Stimulated activated CD8-positive, alpha-beta memory T cell treated with anti-CD3 and anti-CD28 coated beads, Interleukin-4, amount 100 ng/mL, for 48 hours (primary cell): ENCODE measurements around the gene FREY1.

Experiments
- DNase-seq: peaks from one replicate; pipeline ENCODE4 v3.0.0-alpha.2; 2020

FREY1 gene

DNA sequence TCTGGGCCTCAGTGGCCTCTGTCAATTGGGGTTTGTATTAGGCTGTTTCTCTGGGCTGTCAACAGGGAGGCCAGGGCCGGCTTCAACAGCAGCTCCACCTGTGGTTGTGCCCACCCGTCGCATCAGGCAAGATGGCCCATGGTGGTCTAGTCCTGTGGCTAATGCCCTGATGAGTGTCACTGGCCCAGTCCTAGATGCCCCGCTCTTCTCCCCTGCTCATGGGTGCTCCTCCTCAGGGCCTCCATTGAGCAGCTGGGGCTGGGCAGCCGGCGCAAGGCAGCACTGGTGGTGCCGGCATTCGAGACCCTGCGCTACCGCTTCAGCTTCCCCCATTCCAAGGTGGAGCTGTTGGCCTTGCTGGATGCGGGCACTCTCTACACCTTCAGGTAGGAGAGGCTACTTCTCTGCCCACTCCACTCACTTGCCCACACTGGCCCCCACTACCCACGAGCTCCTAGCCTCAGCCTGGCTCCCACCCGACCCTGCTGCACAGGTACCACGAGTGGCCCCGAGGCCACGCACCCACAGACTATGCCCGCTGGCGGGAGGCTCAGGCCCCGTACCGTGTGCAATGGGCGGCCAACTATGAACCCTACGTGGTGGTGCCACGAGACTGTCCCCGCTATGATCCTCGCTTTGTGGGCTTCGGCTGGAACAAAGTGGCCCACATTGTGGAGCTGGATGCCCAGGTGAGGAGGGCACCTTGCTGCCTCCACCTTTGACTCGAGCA lies 20.8 kb upstream of the FREY1 start:
- DNase-seq = no peak

DNA sequence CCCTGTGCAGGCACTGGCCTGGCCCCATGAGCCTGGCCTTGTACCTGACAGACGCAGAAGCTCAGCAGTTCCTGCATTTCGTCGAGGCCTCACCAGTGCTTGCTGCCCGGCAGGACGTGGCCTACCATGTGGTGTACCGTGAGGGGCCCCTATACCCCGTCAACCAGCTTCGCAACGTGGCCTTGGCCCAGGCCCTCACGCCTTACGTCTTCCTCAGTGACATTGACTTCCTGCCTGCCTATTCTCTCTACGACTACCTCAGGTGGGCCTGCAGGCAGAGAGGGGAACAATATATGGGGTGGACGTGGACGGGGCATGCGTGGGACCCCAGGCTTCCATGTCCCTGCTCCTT lies 20.2 kb upstream of the FREY1 start:
- no peak for DNase-seq

DNA sequence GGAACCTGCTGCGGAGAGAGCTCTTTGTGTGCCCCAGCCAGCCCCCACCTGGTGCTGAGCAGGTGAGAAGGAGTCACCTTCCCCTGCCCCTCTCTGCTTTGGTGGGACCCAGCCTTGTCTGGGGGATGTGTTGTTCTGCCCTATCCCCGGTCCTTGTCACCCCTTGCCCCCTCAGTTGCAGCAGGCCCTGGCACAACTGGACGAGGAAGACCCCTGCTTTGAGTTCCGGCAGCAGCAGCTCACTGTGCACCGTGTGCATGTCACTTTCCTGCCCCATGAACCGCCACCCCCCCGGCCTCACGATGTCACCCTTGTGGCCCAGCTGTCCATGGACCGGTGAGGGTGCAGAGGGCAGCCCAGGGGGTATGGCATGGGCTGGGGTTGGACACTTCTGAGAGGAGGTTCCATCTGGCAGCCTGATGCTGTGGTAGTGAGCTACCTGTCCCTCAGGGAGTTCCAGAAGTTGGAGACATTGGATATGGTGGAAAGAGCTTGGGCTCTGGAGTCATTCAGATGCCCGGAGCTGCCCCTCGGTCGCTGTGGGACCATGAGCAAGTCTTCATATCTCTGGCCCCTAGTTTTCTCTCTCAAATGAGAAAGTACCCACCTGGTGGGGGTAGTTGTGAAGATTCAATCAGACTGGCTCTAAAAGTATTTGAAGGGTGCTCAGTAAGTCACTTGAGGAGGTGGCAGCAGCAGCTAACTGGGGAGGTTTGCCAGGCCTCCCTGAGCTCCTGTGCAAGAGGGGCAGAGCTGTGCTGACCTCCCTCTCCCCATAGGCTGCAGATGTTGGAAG lies 19.7 kb upstream of the FREY1 start:
- no peak for DNase-seq

DNA sequence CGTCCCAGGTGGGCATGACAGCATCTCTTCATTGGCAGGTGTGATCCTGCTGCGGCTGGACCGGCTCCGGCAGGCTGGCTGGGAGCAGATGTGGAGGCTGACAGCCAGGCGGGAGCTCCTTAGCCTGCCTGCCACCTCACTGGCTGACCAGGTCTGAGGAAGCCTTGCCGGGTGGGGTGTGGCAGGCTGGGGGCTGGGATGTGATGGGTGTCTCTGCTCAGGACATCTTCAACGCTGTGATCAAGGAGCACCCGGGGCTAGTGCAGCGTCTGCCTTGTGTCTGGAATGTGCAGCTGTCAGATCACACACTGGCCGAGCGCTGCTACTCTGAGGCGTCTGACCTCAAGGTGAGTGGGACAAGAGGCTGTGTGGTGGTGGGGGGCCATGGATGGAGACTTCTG lies 18.9 kb upstream of the FREY1 start:
- no peak for DNase-seq

DNA sequence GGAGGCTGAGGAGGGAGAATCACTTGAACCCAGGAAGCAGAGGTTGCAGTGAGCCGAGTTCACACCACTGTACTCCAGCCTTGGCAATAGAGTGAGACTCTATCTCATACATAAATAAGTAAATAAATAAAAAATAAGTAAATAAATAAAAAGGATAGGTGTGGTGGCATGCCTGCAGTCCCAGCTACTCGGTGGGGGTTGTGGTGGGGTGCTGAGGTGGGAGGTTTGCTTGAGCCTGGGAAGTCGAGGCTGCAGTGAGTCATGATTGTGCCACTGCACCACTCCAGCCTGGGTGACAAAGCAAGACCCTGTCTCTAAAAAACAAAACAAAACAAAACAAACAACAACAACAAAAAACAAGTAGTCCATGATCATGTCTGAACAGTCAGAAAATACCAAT lies 18.5 kb upstream of the FREY1 start:
- no peak for DNase-seq

DNA sequence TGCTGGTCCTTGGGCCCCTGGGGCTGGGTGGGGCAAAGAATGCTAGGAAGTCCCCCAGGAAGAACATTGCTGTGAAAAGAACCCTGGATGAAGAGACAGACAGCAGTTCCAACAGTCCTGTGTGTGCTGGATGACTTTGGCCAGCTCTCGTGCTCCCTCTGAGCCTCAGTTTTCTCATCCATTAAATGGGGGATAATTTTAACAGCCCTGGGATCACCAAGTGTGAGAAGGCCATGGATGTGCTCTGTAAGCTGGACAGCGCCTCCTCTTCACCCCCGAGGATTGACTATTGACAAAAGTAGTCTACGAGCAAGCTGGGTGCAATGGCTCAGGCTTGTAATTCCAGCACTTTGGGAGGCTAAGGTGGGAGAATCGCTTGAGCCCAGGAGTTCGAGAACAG lies 17.9 kb upstream of the FREY1 start:
- DNase-seq = no peak

DNA sequence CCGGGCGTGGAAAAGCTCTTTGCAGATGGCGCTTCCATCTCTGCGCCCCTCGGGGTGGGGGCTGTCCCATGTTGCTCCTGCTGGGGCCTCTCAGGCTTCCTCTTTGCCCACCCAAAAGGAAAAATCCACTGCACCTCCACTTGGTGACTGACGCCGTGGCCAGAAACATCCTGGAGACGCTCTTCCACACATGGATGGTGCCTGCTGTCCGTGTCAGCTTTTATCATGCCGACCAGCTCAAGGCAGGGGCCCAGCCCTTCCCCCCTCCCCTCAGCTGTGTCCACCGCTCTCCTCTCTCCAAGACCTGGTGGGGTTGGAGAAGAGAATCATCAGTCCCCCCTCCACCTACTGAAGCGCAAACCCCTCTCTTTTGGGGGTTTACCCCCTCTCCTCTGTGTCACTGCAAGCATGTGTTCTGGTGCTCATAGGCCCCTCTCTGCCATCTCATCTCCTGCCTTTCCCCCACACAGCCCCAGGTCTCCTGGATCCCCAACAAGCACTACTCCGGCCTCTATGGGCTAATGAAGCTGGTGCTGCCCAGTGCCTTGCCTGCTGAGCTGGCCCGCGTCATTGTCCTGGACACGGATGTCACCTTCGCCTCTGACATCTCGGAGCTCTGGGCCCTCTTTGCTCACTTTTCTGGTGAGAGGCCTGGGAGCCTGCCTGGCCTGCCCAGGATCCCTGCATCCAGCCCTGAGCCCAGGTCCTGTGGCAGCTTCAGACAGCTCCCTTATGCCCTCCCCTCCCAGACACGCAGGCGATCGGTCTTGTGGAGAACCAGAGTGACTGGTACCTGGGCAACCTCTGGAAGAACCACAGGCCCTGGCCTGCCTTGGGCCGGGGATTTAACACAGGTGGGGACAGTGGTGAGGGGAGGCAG lies 17.2 kb upstream of the FREY1 start:
- DNase-seq = no peak

DNA sequence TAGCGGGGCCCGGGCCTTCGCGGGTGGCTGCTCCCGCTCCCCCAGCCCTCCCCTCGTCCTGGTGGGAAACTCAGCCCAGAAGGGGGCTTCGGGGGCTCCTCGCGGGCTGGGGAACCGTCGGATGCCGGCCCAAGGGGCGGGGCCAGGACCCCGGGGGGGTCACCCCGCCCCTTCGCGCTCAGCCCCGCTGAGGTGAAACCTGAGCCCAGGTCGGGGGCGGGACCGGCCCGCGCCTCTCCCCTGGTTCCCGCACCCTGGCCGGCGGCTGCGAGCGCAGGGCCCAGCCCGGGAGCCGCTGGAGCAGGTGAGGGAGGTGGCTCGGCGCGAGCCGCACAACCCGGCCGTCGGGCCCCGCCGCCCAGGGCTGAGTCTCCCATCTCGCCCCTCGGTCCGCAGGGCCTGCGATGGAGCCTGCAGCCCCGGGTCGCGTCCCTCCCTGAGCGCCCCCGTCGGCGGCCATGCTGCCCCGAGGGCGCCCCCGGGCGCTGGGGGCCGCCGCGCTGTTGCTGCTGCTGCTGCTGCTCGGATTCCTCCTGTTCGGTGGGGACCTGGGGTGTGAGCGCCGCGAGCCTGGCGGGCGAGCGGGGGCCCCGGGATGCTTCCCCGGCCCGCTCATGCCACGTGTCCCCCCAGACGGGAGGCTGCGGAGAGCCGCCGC lies 15.5 kb upstream of the FREY1 start, which contains the start of gene LARGE2:
Gene LARGE2 (plus strand): TSS at position 232 of the 658 bp plus-strand sequence. CDS start 227 bp downstream, at position 459.
- no peak for DNase-seq

DNA sequence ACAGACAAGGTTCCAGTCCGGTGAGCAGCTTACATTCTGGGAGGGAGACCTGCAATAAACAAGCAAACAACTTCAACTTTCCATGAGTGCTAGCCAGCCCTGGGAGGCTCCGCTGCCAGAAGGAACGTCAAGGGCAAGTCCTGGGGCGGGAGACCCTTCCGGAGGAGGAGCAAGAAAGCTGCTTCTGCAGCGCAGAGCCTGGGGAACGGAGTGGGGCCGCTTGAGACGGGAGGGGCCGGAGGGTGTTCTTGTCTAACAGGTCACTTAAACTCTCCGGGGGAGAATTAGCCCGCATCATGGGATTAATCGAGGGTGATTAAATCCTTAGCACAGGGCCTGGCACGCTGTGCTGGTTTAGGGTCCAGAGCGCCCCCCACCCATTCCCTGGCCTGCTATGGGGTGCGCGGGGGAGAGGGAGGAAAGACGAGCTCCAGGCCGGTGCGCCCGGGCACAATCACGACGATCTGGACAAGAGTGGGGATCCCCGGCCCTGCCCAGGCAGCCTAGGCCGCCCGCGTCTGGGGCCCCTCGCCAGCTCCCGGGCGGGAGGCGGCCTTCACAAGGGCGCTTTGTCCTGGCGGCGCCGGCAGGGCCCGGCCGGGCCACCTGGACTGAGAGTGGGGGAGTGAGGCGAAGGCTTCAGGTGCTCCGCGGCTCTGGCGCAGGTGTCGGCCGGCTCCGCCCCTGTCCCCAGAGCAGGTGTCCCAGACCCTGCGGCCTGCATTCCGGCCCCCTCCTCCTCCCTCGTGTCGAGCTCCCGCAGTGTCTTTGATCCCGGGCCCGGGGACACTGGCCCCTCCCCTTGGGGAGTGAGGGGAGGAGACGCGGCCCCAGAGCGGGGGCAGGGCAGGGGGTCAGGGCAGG lies 14.7 kb upstream of the FREY1 start:
- no peak for DNase-seq

DNA sequence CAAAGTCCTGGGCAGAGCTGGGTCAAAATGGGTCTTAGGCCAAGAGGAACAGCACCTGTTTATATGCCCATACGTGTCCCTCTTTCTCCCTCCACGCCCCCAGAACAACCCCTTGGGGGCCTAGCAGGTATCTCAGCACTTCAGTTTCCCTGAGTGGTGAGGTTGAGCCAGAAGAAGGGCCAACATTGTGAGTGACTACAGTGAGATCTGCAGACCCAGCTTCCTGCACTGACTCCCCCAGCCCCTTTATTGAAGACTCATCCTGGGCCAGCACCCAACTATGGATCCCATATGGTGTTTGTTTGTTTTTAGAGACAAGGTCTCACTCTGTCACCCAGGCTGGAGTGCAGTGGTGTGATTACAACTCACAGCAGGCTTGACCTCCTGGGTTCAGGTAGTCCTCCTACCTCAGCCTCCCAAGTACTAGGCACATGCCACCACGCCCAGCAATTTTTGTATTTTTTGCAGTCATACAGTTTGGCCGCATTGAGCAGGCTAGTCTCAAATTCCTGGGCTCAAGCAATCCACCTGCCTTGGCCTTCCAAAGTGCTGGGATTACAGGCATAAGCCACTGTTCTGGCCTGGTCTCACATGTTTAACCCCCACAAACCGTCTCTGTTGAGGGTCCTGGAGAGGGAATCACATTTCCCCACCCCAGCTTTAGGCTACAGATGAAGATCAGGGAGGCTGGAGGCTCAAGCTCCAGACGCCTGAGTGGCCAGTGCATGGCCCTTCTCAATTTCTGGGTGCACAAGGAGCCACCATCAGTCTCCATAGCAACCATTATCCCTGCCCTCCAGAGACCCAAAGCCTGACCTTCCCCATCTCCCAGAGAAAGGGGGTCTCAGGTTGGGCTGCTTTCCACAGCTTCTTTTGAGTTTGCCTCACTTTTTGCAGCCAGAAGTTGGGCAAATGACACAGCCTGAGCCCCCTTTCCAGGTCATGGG lies 13.7 kb upstream of the FREY1 start:
- no peak for DNase-seq

DNA sequence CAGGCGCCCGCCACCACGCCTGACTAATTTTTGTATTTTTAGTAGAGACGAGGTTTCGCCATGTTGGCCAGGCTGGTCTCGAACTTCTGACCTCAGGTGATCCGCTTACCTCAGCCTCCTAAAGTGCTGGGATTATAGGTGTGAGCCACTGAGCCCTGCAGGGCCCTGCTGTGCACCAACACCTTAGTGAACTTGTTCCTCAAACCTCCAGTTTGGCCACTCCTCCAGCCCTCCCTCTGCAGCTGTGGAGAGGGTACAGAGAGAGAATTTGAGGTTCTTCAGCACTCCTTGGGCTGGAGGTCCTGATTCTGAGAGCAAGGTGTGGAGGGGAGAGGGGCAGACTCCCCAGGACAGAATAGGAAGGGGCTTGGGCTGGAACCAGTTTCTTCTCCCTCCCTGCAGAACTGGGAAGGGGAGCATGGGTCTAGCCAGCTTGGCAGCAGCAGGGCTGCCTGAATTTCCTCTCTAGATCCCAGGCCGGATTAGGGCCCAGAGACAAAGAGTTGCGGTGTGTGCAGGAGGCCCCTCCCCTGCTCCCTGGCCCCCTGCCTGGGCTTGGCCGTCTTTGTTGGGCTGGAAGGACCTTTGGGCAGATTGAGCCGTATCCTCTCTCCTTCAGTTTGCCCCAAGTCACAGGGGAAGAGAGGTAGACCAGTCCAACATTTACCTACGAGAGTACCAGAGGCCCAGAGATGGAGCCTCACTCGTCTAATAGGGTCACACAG lies 12.9 kb upstream of the FREY1 start:
- no peak for DNase-seq

DNA sequence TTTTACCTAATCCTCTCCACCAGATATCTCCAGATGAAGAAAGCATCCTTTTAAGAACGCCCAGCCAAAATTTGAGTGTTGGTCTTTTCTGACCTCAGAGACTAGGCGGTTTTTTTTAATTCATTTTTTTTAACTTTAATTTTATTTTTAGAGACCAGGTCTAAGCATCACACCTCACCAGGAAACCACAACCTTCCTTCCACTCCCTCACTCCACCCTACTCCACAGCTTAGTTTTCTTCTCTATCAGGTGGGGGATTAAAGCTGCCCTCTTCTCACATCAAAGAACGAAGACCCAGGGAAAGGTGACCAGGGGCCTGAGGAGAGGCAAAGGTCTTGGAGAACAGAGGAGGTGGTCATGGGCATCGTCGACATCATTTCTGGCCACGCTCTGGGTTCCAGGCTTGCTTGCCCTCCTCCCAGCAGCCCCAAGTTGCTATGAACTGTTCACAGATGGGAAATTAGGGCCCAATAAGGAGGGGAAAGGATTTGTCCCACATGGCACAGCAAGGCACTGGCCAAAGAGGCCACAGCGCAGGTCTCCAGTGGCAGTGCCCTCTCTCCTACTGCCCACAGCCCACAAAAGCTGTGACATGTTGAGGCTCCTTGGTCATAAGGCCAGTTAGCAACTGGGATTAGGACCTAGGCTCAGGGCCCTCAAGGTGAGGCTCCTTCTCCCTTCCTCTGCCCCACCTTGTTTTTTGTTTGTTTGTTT lies 12.0 kb upstream of the FREY1 start:
- DNase-seq = no peak

DNA sequence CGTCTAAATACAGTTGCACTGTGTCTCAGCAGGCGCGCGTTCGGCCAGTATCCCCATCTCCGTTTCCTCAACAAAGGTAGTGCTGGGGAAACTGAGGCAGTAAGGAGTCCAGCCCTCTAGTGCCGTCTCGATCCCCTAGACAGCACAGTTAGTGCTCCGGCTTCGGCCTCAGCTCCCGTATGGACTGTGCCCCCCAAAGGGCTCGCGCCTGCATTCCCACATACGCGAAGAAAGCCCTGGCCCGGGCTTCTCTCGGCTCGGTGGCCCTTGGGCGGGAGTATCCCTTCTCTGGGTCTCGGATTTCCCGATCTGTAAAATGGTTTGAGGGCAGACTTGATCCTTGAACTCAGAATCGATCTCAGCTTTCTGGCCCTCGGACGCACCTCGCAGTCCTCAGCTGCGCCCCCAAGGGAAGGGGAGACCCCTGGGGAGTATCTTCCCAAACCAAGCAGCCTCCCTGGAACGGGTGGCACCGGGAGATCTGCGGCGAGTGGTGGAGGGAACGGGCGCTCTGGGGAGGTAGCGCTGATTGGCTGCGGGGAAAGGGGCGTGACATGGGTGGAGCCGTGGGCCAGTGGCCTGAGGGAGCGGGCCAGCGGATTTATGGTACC lies 11.4 kb upstream of the FREY1 start:
- DNase-seq = peak; percentile 83

DNA sequence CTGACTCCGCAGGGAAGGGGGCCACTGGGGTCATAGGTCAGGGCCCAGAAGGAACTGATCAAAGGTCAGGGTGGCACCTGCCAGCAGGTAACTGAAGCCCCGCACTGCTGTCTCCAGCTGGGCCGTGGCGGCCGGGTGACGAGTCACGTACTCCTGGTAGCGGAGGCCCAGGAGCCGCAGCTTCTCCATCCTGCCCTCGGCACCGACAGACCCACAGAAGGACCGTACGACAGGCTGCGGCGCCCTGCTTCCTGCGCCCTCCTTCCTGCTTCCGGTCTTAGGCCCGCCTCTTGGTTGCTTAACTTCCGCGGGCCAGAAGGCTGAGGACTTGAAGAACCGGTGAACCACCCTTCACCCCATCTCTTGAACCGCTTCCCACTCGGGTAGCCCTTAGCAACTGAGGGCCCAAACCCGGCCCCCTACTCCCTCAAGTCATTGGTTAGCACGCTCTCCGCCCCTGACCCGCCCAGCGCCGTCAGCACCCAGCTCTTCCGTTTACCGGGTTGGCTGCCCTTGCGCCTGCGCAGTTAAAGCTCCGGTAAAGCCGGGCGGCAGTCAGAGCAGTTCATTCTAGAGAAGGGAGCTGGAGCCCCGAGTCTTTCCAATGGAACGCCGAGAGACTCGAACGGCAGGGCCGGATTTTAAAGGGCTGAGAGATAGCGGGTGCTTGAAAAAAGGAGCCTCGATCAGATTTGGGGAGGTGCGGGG lies 10.7 kb upstream of the FREY1 start, which contains the start of gene PEX16:
Gene PEX16 (minus strand): TSS at position 255 of the 708 bp plus-strand sequence. CDS start 66 bp downstream, at position 189.
- DNase-seq = peak; percentile 95

DNA sequence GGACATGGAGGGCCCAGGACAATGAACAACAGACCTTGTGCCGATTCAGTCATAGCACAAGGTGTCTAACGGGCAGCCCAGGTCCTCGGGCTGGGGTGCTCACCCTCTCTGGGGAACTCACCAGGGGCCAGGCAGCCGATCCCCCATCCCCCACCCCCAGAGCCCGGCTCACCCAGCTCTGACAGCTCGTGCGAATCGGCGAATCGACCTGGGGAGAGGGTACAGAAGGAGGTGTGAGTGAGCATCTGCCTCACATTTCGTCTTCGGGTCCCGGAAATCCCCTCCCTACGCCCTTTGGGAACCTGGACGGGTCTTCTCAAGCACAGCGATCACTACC lies 10.2 kb upstream of the FREY1 start:
- DNase-seq = no peak

DNA sequence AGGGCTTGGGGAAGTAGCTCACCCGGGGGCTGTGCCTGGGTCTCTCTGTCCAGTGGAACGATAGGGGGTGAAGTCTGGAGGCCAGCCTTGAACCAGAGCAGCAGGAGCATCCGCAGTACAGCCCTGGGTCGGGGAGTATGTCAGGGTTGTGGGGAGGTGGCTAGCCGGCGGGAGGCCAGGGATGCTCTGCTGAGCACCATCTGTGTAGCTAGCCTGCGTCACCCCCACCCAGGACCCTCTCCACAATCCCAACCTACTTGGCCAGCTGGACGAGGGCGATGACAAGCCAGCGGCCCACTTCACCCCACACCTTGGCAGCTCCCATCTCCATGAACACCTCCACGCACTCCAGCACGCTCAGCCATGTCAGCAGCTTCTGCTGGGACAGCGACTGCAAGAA lies 8.4 kb upstream of the FREY1 start:
- no peak for DNase-seq

DNA sequence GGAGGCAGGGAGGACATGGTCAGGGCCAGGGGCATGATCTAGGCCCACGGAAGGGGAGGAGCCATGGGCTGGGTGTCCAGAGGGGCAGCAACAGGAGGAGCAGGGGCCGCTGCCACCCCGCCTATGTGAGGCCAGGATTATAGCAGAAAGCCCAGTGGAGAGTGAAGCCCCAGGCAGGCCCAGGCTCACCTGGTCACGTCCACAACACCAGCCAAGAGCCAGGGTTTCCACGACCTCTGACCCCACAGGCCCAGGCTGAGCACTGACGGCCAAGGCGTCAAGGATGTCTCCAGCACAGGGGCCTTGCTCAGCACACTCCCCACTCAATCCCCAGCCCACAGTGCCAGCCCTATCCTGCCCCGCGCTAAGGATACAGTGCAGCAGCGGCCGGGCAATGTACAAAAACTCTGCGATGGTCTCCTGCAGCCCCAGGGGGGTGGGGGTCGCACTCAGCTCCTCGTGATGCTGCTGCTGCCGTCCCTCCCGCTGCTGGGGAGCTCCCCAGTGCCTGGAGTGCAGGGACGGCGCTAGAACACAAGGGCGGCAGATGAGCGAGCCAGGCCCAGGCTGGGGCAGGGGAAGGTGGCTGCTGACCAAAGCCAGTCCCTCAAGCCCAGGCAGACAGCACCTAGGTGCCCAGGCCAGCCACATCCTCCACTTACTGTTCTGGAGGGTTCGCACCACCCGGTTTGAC lies 7.0 kb upstream of the FREY1 start:
- no peak for DNase-seq

DNA sequence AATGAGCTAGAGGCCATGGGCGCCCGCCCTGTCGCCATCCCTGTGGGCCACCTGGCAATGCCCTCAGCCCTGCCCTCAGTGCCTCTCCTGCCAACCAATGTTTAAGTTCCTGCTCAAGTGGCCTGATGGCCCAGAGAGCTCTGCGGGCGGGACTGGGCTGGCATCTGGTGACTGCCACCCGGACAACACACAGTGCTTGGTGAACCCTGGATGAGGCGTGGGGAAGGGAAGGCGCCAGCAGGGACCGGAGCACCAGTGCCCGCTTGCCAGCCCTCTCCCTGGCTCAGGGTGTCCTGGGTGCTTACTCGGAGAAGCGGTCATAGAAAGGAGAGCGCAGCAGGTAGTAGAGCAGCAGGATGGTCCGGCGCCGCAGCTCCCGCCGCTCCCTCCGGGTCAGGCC lies 6.4 kb upstream of the FREY1 start:
- no peak for DNase-seq
